HG02840 (cell line): ENCODE results near the gene ITM2A.
A peak's percentile ranks its signal among the peaks of the same experiment; 100 is the strongest.

Experiments used
- ATAC-seq: cut with Tn5 transposase; IDR thresholded peaks from one replicate; pipeline ENCODE4 v1.9.1; 2021; ENCODE audit warnings: mild to moderate bottlenecking, moderate library complexity, moderate number of reproducible peaks; ENCODE audit not compliant: unreplicated experiment, low FRiP score

Gene ITM2A

GRCh38 chrX:79366873-79367749 is at the start of gene ITM2A:
TSS of gene ITM2A (minus strand) at chrX:79367334. CDS start at chrX:79367215, 119 bp downstream.
- ATAC-seq, result peak; percentile 58

- ATAC-seq, result no peak
Observed at GRCh38 chrX:79415056-79415455, 47.9 kb upstream of the ITM2A start.

- no peak for ATAC-seq
Observed at GRCh38 chrX:79413963-79414362, 46.8 kb upstream of the ITM2A start.

GRCh38 chrX:79412972-79413371 is 45.8 kb upstream of the ITM2A start:
- no peak for ATAC-seq

- ATAC-seq, result no peak
Observed at GRCh38 chrX:79412166-79412565, 45.0 kb upstream of the ITM2A start.

GRCh38 chrX:79409657-79410056 is 42.5 kb upstream of the ITM2A start:
- no peak for ATAC-seq

GRCh38 chrX:79408623-79409322 is 41.6 kb upstream of the ITM2A start:
- no peak for ATAC-seq

- no peak for ATAC-seq
Observed at GRCh38 chrX:79400623-79401022, 33.5 kb upstream of the ITM2A start.

- no peak for ATAC-seq
Observed at GRCh38 chrX:79375340-79375739, 8.2 kb upstream of the ITM2A start.

- ATAC-seq, result no peak
Observed at GRCh38 chrX:79371640-79372039, 4.5 kb upstream of the ITM2A start.

- ATAC-seq, result no peak
Observed at GRCh38 chrX:79371101-79371500, 4.0 kb upstream of the ITM2A start.

- ATAC-seq, result no peak
Observed at GRCh38 chrX:79369871-79370270, 2.7 kb upstream of the ITM2A start.

GRCh38 chrX:79368441-79368840 is 1.3 kb upstream of the ITM2A start:
- ATAC-seq, result no peak

- ATAC-seq, result no peak
Observed at GRCh38 chrX:79367907-79368306, 773 bp upstream of the ITM2A start.

GRCh38 chrX:79366556-79366872 is 620 bp downstream of the ITM2A start:
- ATAC-seq, result peak; percentile 32

GRCh38 chrX:79365591-79365990 is 1.5 kb downstream of the ITM2A start:
- ATAC-seq, result no peak

GRCh38 chrX:79364306-79364705 is 2.8 kb downstream of the ITM2A start:
- no peak for ATAC-seq

- ATAC-seq, result no peak
Observed at GRCh38 chrX:79361192-79361870, 5.8 kb downstream of the ITM2A start.

- no peak for ATAC-seq
Observed at GRCh38 chrX:79336869-79337815, 30.0 kb downstream of the ITM2A start.

- no peak for ATAC-seq
Observed at GRCh38 chrX:79330022-79330421, 37.1 kb downstream of the ITM2A start.
